K562 (cell line): ENCODE results near the gene FAM227B. TPM values are rescaled to one million over a fixed set of nuclear protein-coding genes. Genes with fewer than 3 reads are reported as not detected.
A peak's percentile ranks its signal among the peaks of the same experiment; 100 is the strongest.

Experiments used
- ARID2 ChIP-seq: fragments of 450-650 bp; IDR thresholded peaks from 2 replicates; pipeline ENCODE4 v1.6.1; 2017; ENCODE audit warnings: antibody characterized with exemption, mild to moderate bottlenecking
- ASH1L ChIP-seq: fragments of 450-650 bp; IDR thresholded peaks from 2 replicates; pipeline ENCODE4 v1.6.1; 2018; ENCODE audit warnings: borderline replicate concordance, mild to moderate bottlenecking, low read depth; ENCODE audit not compliant: partially characterized antibody
- DPF2 ChIP-seq: fragments of 450-650 bp; IDR thresholded peaks from 2 replicates; pipeline ENCODE4 v1.6.1; 2016
- ELF1 ChIP-seq: fragments of 200-800 bp; sonication (Bioruptor generic); IDR thresholded peaks from 2 replicates; pipeline ENCODE4 v1.6.1; 2016; ENCODE audit warnings: missing genetic modification characterization, missing compliant biosample characterization
- HEY1 ChIP-seq: fragments of 250-450 bp; sonication (Bioruptor Pico); IDR thresholded peaks from 2 replicates; pipeline ENCODE4 v1.5.0; 2020; ENCODE audit warnings: mild to moderate bottlenecking, moderate library complexity, borderline replicate concordance
- HIVEP1 ChIP-seq: fragments of 250-450 bp; sonication (Bioruptor Pico); IDR thresholded peaks from 2 replicates; pipeline ENCODE4 v1.4.0; 2020; ENCODE audit warnings: mild to moderate bottlenecking
- JUND ChIP-seq, 2 experiments: IDR thresholded peaks; 2 replicates in 1 of 2; 3 replicates in 1 of 2; pipeline ENCODE4 v1.6.1; 2011; ENCODE audit warnings: borderline replicate concordance in 2 of 2, low read depth in 2 of 2, low read length in 2 of 2, improper control_type of control experiment in 1 of 2, missing biosample characterization in 1 of 2, missing genetic modification characterization in 1 of 2, missing genetic modification reagents in 1 of 2
- MYC ChIP-seq, 2 experiments: fragments of 250-450 bp in 1 of 2; sonication (Bioruptor Pico) in 1 of 2; IDR thresholded peaks; 2 replicates each; pipeline versions ENCODE4 v1.5.1 to v1.6.1; 2012 to 2021; ENCODE audit warnings: low read depth in 2 of 2, borderline replicate concordance in 1 of 2, improper control_type of control experiment in 1 of 2, low read length in 1 of 2, mild to moderate bottlenecking in 1 of 2, moderate library complexity in 1 of 2
- NFIC ChIP-seq: fragments of 450-650 bp; IDR thresholded peaks from 2 replicates; pipeline ENCODE4 v1.6.1; 2017; ENCODE audit warnings: mild to moderate bottlenecking, inconsistent platforms
- RAD51 ChIP-seq: fragments of 450-650 bp; IDR thresholded peaks from 2 replicates; pipeline ENCODE4 v1.7.1; 2016; ENCODE audit warnings: low read depth, mild to moderate bottlenecking, borderline replicate concordance
- SMC3 ChIP-seq: conservative IDR thresholded peaks from 2 replicates; pipeline ENCODE4 v1.6.1; 2011; ENCODE audit warnings: low read depth, low read length, improper control_type of control experiment; ENCODE audit not compliant: insufficient read depth
- ZNF232 ChIP-seq: sonication (generic); formaldehyde crosslinking; IDR thresholded peaks from 2 replicates; pipeline ENCODE4 v1.8.0; 2022; ENCODE audit warnings: mild to moderate bottlenecking, missing genetic modification reagents
- ZSCAN29 ChIP-seq: fragments of 450-650 bp; IDR thresholded peaks from 2 replicates; pipeline ENCODE4 v1.6.1; 2017
- polyA plus RNA-seq, 8 experiments: library from polyadenylated mRNA; depleted of rRNA in 4 of 8; stranded (reverse) in 5 of 8; unstranded in 3 of 8; fragments of >200 nt; fragmentation: Nextera tagmentation in 2 of 8; fragmentation: Illumina TruSeq in 1 of 8; extraction: Ambion mirVana in 2 of 8; extraction: Trizol in 1 of 8; gene quantifications; 2 replicates each; pipeline versions ENCODE4 v1.2.1 to v1.2.3, GENCODE V29; 2011 to 2014; ENCODE audit warnings: inconsistent platforms in 1 of 8, missing spikeins in 1 of 8
- total RNA-seq, 7 experiments: library from RNA; depleted of rRNA in 6 of 7; stranded (reverse); fragments of >200 nt in 6 of 7; fragmentation: Illumina TruSeq in 2 of 7; extraction: Trizol in 2 of 7; gene quantifications; 2 replicates each; pipeline versions ENCODE4 v1.2.1 to v1.2.3, GENCODE V29; 2011 to 2021; ENCODE audit warnings: low replicate concordance in 1 of 7
- TF ChIP-seq, protein P1 (sequence below), 3 experiments: IDR thresholded peaks in 2 of 3; conservative IDR thresholded peaks in 1 of 3; 2 replicates each; pipeline ENCODE4 v1.5.1; 2011 to 2012; ENCODE audit warnings: low read length in 3 of 3, mild to moderate bottlenecking in 3 of 3, control low read depth in 2 of 3, improper control_type of control experiment in 1 of 3, inconsistent platforms in 1 of 3, low read depth in 1 of 3, mixed read lengths in 1 of 3, moderate library complexity in 1 of 3; ENCODE audit not compliant: insufficient read depth in 2 of 3
- TF ChIP-seq, protein P2 (sequence below), 2 experiments: fragments of 450-650 bp; conservative IDR thresholded peaks; 2 replicates each; pipeline ENCODE4 v1.6.1; 2017; ENCODE audit warnings: mild to moderate bottlenecking in 2 of 2, moderate library complexity in 2 of 2
- TF ChIP-seq, protein P3 (sequence below): IDR thresholded peaks from 2 replicates; pipeline ENCODE4 v1.6.1; 2012; ENCODE audit warnings: low read depth, low read length, improper control_type of control experiment, borderline replicate concordance
- TF ChIP-seq, protein P4 (sequence below): fragments of 250-450 bp; sonication (Bioruptor Pico); IDR thresholded peaks from 2 replicates; pipeline ENCODE4 v1.8.0; 2022; ENCODE audit warnings: moderate library complexity, mild to moderate bottlenecking, inconsistent platforms

The FAM227B gene
- total and polyA plus RNA-seq, 9 of the 15 experiments (the other 6 are each of a cell fraction or from before 2014, with no cell fraction given): 5.1 to 12.5 (median 11.2) TPM

DNA sequence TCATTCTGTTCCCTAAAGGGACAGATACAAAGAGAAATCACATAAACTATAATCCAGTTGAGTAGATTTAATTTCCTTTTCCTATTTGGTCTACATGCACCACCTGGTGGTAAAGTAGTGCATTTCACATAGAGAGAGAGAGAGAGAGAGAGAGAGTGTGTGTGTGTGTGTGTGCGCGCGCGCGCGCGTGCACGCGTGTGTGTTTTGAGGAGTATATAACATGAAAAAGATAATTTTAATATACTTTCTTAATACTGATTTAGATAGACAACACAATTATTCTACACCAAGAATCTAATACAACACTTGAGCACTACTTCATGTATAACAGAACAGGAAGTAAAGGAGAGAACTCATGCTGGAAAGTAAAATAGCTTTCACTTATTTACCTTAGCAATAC is 198.6 kb downstream of the FAM227B start (continued):
- TF ChIP-seq HEY1 (CRISPR knock-in tag) (no peak), RAD51 (peak; percentile 23; the same call in 1 of the 2 replicates), DPF2 (0 out of 2 replicates have a peak, but pooled peaks have one; percentile 35), ELF1 (tag) (peak; percentile 51; the same call in 1 of the 2 replicates), SMC3 (peak; percentile 83), NFIC (peak; percentile 37), ARID2 (peak; percentile 82), HIVEP1 (CRISPR knock-in tag) (no peak), ASH1L (peak; percentile 61), ZNF232 (CRISPR knock-in tag) (no peak), JUND (IDR thresholded peaks at IDR 0.05; ENCODE audit: borderline replicate concordance, low read depth, low read length) (0 out of 2 replicates have a peak, but pooled peaks have one; percentile 8), JUND (tag; IDR thresholded peaks at IDR 0.05; ENCODE audit: borderline replicate concordance, low read depth, low read length) (no peak), MYC (IDR thresholded peaks at IDR 0.05; ENCODE audit: low read depth, low read length) (0 out of 2 replicates have a peak, but pooled peaks have one; percentile 23), MYC (CRISPR knock-in tag; IDR thresholded peaks at IDR 0.05; ENCODE audit: borderline replicate concordance, low read depth) (no peak), ZSCAN29 (no peak)
- TF ChIP-seq, protein P1, sequence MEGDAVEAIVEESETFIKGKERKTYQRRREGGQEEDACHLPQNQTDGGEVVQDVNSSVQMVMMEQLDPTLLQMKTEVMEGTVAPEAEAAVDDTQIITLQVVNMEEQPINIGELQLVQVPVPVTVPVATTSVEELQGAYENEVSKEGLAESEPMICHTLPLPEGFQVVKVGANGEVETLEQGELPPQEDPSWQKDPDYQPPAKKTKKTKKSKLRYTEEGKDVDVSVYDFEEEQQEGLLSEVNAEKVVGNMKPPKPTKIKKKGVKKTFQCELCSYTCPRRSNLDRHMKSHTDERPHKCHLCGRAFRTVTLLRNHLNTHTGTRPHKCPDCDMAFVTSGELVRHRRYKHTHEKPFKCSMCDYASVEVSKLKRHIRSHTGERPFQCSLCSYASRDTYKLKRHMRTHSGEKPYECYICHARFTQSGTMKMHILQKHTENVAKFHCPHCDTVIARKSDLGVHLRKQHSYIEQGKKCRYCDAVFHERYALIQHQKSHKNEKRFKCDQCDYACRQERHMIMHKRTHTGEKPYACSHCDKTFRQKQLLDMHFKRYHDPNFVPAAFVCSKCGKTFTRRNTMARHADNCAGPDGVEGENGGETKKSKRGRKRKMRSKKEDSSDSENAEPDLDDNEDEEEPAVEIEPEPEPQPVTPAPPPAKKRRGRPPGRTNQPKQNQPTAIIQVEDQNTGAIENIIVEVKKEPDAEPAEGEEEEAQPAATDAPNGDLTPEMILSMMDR (IDR thresholded peaks at IDR 0.05 in 2 of 3, conservative IDR thresholded peaks at IDR 0.05 in 1 of 3; ENCODE audit: insufficient read depth in 2 of 3, low read depth in 1 of 3, low read length in 3 of 3): peak; percentile 67 to 88 (median 78)
- TF ChIP-seq, protein P2, sequence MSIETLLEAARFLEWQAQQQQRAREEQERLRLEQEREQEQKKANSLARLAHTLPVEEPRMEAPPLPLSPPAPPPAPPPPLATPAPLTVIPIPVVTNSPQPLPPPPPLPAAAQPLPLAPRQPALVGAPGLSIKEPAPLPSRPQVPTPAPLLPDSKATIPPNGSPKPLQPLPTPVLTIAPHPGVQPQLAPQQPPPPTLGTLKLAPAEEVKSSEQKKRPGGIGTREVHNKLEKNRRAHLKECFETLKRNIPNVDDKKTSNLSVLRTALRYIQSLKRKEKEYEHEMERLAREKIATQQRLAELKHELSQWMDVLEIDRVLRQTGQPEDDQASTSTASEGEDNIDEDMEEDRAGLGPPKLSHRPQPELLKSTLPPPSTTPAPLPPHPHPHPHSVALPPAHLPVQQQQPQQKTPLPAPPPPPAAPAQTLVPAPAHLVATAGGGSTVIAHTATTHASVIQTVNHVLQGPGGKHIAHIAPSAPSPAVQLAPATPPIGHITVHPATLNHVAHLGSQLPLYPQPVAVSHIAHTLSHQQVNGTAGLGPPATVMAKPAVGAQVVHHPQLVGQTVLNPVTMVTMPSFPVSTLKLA (conservative IDR thresholded peaks at IDR 0.05): 0 out of 4 replicates have a peak, but pooled peaks of 1 of the 2 experiments have one; percentile 13
- TF ChIP-seq, protein P3, sequence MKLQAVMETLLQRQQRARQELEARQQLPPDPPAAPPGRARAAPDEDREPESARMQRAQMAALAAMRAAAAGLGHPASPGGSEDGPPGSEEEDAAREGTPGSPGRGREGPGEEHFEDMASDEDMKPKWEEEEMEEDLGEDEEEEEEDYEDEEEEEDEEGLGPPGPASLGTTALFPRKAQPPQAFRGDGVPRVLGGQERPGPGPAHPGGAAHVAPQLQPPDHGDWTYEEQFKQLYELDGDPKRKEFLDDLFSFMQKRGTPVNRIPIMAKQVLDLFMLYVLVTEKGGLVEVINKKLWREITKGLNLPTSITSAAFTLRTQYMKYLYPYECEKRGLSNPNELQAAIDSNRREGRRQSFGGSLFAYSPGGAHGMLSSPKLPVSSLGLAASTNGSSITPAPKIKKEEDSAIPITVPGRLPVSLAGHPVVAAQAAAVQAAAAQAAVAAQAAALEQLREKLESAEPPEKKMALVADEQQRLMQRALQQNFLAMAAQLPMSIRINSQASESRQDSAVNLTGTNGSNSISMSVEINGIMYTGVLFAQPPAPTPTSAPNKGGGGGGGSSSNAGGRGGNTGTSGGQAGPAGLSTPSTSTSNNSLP: 0 out of 2 replicates have a peak, but pooled peaks have one; percentile 57
- TF ChIP-seq, protein P4, sequence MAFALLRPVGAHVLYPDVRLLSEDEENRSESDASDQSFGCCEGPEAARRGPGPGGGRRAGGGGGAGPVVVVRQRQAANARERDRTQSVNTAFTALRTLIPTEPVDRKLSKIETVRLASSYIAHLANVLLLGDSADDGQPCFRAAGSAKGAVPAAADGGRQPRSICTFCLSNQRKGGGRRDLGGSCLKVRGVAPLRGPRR (CRISPR knock-in tag): no peak
